ENCODE data around the gene TRIAP1. TPM values are rescaled to one million over a fixed set of nuclear protein-coding genes. Genes with fewer than 3 reads are reported as not detected.

TRIAP1 gene
- total RNA-seq, 1 donor = 9.4 TPM

Other genes starting within 250 kb of the TRIAP1 start
- gene RPLP0, start 245.3 kb downstream of the TRIAP1 start, total RNA-seq = 7,099 TPM
- 24.8 TPM for gene PXN, start 180.7 kb downstream of the TRIAP1 start, total RNA-seq
- gene RNU4-2, start 154.5 kb downstream of the TRIAP1 start, total RNA-seq = under 0.01 TPM
- gene RNU4-1, start 153.1 kb downstream of the TRIAP1 start, total RNA-seq = under 0.01 TPM
- 1.1 TPM for gene SIRT4, start 144.1 kb downstream of the TRIAP1 start, total RNA-seq
- gene PLA2G1B, start 118.6 kb downstream of the TRIAP1 start, total RNA-seq = 1.3 TPM
- gene MSI1, start 77.2 kb downstream of the TRIAP1 start, total RNA-seq = not detected
- 380 TPM for gene COX6A1, start 8.3 kb downstream of the TRIAP1 start, total RNA-seq
- 16.4 TPM for gene GATC, start 60 bp upstream of the TRIAP1 start, total RNA-seq
- gene SRSF9, start 23.4 kb upstream of the TRIAP1 start, total RNA-seq = 144 TPM
- gene DYNLL1, start 49.7 kb upstream of the TRIAP1 start, total RNA-seq = 233 TPM
- gene COQ5, start 82.8 kb upstream of the TRIAP1 start, total RNA-seq = 15.3 TPM
- 144 TPM for gene RNF10, start 88.0 kb upstream of the TRIAP1 start, total RNA-seq
- 38.0 TPM for gene POP5, start 135.0 kb upstream of the TRIAP1 start, total RNA-seq
- gene CABP1, start 194.2 kb upstream of the TRIAP1 start, total RNA-seq = under 0.01 TPM
- gene MLEC, start 240.8 kb upstream of the TRIAP1 start, total RNA-seq = 41.2 TPM